Aorta (tissue), 5 donors: Measurements from ENCODE around the gene PLXDC2. TPM values are rescaled to one million over a fixed set of nuclear protein-coding genes. Genes with fewer than 3 reads are reported as not detected.
"Not testable (repeated sequence)": the region's sequence is repeated elsewhere in the genome, so short reads cannot be mapped to it uniquely, and the experiment has no call there.

Source experiments
- ATAC-seq: fragments of 200-7000 bp; cut with Tn5 transposase; one replicate; pipeline ENCODE4 v1.9.1; 2022; ENCODE audit warnings: moderate library complexity; ENCODE audit not compliant: low FRiP score
- DNase-seq, 2 donors: peaks; one replicate each; pipeline ENCODE4 v3.0.0-alpha.2; 2020
- H3K27ac ChIP-seq, 2 donors: one replicate each; pipeline ENCODE4 v1.5.1; 2013; ENCODE audit warnings: low read length in 2 of 2, mild to moderate bottlenecking in 2 of 2, moderate library complexity in 2 of 2, control low read depth in 1 of 2, inconsistent platforms in 1 of 2, low read depth in 1 of 2
- H3K27me3 ChIP-seq, 2 donors: one replicate each; pipeline ENCODE4 v1.6.1; 2013; ENCODE audit warnings: control low read depth in 1 of 2, low read length in 1 of 2, mild to moderate bottlenecking in 1 of 2, moderate library complexity in 1 of 2; ENCODE audit not compliant: insufficient read depth in 2 of 2, control insufficient read depth in 1 of 2
- H3K36me3 ChIP-seq, 2 donors: one replicate each; pipeline ENCODE4 v1.6.1; 2013; ENCODE audit warnings: control low read depth in 1 of 2, low read length in 1 of 2, mild to moderate bottlenecking in 1 of 2; ENCODE audit not compliant: insufficient read depth in 2 of 2, control insufficient read depth in 1 of 2
- H3K4me1 ChIP-seq, 2 donors: one replicate each; pipeline ENCODE4 v1.6.1; 2013; ENCODE audit warnings: low read length in 2 of 2, control low read depth in 1 of 2, mild to moderate bottlenecking in 1 of 2, moderate library complexity in 1 of 2; ENCODE audit not compliant: insufficient read depth in 2 of 2, control insufficient read depth in 1 of 2
- H3K4me3 ChIP-seq, 2 donors: one replicate each; pipeline ENCODE4 v1.5.1; 2013; ENCODE audit warnings: low read length in 2 of 2, control low read depth in 1 of 2, mild to moderate bottlenecking in 1 of 2
- H3K9me3 ChIP-seq: one replicate; pipeline ENCODE4 v1.6.1; 2013; ENCODE audit warnings: mild to moderate bottlenecking, low read length; ENCODE audit not compliant: control insufficient read depth
- WGBS, 2 donors: extraction: QIAGEN DNeasy Blood & Tissue Kit; methylation state at CpG; one replicate each; pipeline ENCODE4 v1.1.7; 2013; 5-methylcytosine and 5-hydroxymethylcytosine counted together
- intact Hi-C, 2 donors: fragments of 100-400 bp; cut with DNase I; formaldehyde crosslinking; loops; one replicate each; pipeline versions ENCODE4 v1.14.2 to v1.15.0; 2022
- polyA plus RNA-seq, 2 donors: library from polyadenylated mRNA; stranded (reverse); fragments of 200-250 nt; gene quantifications; one replicate each; pipeline ENCODE4 v1.2.3, GENCODE V29; 2013
- total RNA-seq, 2 donors: library from RNA; stranded (reverse); fragmentation: NEBNext Ultra II Directional; extraction: Animal tissue kit (Norgen Biotek cat#: 25700); gene quantifications; one replicate each; pipeline ENCODE4 v1.2.1, GENCODE V29; 2021
- donor health status: healthy with polysubstance abuse.
- donor health status: Bipolar disorder and iron deficiency.
- donor health status: DM: no; HTN: no; CAD: no.
- donor health status: DM: no; HTN: no; CAD: no.
- donor health status: DM: yes; HTN: yes; CAD: no.

The PLXDC2 gene
- total and polyA plus RNA-seq, 4 donors: 14.7 to 155 (median 57.4) TPM

DNA sequence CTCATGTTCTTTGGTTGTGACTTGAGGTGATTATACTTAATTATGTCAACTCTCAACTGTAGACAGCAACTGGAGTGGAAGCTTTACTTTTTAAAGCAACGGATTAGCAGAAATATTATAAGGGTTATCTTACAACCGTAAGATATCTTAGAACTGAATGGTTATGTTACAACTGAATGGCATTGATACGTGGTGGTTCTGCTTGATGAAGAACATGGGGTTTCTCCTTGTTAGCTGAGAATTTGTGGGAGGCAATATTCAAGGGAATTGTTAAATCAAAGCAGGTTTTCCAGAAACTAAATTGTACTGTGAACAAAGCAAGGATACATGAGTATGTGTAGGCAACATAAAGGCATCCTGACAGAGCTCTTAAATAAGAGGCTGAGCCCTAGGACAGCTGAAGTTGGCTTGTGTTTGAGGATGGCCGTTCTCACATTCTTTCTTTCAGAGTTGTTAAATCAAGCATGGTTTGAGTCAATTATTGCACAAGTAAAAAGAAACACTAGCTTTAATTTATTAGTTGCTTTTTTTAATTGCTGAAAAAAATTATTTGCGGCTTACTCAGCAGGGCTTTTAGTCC, 350.0 kb downstream of the PLXDC2 start:
- 86 to 88% methylated on average over 5 of the region's 5 CpGs for WGBS, 2 donors
- H3K36me3 ChIP-seq: peaks cover 0 to 5% of the 10 kb centered on the region in 2 donors
- no peak for DNase-seq
- H3K9me3 ChIP-seq: no peaks in the 10 kb centered on the region
- intact Hi-C loops: no loop called here
- no peak overlapping the region for H3K4me3 ChIP-seq
- no peak overlapping the region for H3K27ac ChIP-seq
- ATAC-seq: no peak
- no peaks in the 10 kb centered on the region for H3K27me3 ChIP-seq
- no peaks in the 10 kb centered on the region for H3K4me1 ChIP-seq

DNA sequence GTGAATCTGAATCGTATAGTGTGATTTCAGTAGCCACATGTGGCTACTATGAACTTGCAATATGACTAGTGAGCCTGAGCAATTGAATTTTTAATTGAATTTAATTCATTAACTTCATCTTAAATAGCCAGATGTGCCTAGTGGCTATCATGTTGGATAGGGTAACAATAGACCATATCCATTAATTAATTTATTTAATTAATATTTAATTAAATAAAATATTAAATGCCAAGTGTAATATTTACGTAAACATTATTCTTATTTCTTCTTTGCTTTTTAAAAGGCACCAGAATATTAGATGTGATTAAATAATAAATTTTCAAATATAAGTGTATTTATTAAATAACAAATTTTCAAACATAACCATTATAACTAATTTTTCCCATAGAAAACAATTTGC, 354.4 kb downstream of the PLXDC2 start:
- no peak overlapping the region for H3K27ac ChIP-seq

GRCh38 chr10:20173046-20173445, 356.8 kb downstream of the PLXDC2 start:
- WGBS, 2 donors: 90% methylated on average over 3 of the region's 3 CpGs
- peaks cover 0 to 2% of the 10 kb centered on the region in 2 donors for H3K4me1 ChIP-seq

More for the DNA sequence above, 354.4 kb downstream of the PLXDC2 start:
- Histone ChIP-seq H3K36me3 (no peaks in the 10 kb centered on the region), H3K4me1 (peaks cover 0 to 2% of the 10 kb centered on the region in 2 donors), H3K9me3 (no peaks in the 10 kb centered on the region), H3K27me3 (no peaks in the 10 kb centered on the region), H3K4me3 (no peak overlapping the region)
- no peak for ATAC-seq
- DNase-seq: no peak
- intact Hi-C loops: no loop called here
- 93 to 97% methylated on average over 2 of the region's 2 CpGs for WGBS, 2 donors

DNA sequence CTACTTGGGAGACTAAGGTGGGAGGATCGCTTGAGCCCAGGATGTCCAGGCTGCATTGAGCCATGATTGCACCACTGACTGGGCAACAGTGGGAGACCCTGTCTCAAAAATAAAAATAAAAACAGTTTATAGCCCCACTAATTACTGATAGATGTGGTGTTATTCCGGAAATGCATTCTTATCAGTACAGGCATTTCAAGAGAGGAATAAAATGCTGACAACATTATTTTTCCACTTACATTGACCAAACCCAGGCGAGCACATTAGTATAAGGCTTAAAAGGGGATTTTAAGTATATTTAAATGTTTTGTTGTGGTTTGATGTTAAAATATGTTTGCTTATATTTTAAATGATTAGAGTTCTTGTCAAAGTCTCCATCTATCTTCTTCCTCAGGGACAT, 359.5 kb downstream of the PLXDC2 start:
- Histone ChIP-seq H3K9me3 (no peaks in the 10 kb centered on the region), H3K4me1 (peaks cover 0 to 2% of the 10 kb centered on the region in 2 donors), H3K4me3 (no peak overlapping the region), H3K27me3 (no peaks in the 10 kb centered on the region), H3K27ac (no peak overlapping the region), H3K36me3 (no peaks in the 10 kb centered on the region)
- DNase-seq (no peak), ATAC-seq (no peak)
- 67 to 86% methylated on average over 3 of the region's 3 CpGs for WGBS, 2 donors
- intact Hi-C loops: no loop called here

More at GRCh38 chr10:20173046-20173445, 356.8 kb downstream of the PLXDC2 start:
- Histone ChIP-seq H3K4me3 (no peak overlapping the region), H3K27ac (no peak overlapping the region), H3K36me3 (no peaks in the 10 kb centered on the region), H3K27me3 (no peaks in the 10 kb centered on the region), H3K9me3 (no peaks in the 10 kb centered on the region)
- intact Hi-C loops: no loop called here
- DNase-seq (no peak), ATAC-seq (no peak)

DNA sequence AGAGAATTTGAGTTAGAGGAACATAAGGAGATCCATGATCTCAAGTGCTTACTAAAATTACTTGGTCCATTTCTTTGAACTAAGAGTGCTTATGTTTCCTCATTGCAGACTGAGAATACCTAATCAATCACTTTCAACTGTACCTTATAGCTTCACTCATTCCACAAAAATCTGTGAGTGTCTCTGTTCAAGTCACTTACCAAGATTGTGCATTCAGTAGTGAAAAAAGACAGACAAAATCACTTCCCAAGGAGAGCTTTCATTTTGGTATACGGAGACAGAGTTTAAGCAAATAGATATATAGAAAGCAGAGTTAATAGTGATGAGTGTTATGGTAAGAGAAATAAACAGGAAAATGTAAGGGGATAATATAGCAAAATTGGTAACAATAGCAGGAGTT, 364.5 kb downstream of the PLXDC2 start:
- WGBS, 2 donors: 97% methylated on average over 1 of the region's 1 CpG
- Histone ChIP-seq H3K27me3 (no peaks in the 10 kb centered on the region), H3K4me1 (no peaks in the 10 kb centered on the region), H3K9me3 (no peaks in the 10 kb centered on the region), H3K27ac (no peak overlapping the region), H3K36me3 (no peaks in the 10 kb centered on the region), H3K4me3 (no peak overlapping the region)
- DNase-seq: no peak
- no peak for ATAC-seq
- intact Hi-C loops: no loop called here

- Histone ChIP-seq H3K27me3 (no peaks in the 10 kb centered on the region), H3K27ac (no peak overlapping the region), H3K36me3 (no peaks in the 10 kb centered on the region), H3K4me1 (no peaks in the 10 kb centered on the region), H3K4me3 (no peak overlapping the region), H3K9me3 (no peaks in the 10 kb centered on the region)
- intact Hi-C loops: no loop called here
- DNase-seq: no peak
- ATAC-seq: no peak
- WGBS, 2 donors: 74 to 76% methylated on average over 5 of the region's 5 CpGs
Observed at GRCh38 chr10:20181434-20181833, 365.2 kb downstream of the PLXDC2 start.

GRCh38 chr10:20185116-20185515, 368.9 kb downstream of the PLXDC2 start:
- Histone ChIP-seq H3K9me3 (no peaks in the 10 kb centered on the region), H3K27me3 (no peaks in the 10 kb centered on the region), H3K4me3 (no peak overlapping the region), H3K27ac (no peak overlapping the region), H3K36me3 (no peaks in the 10 kb centered on the region), H3K4me1 (no peaks in the 10 kb centered on the region)
- DNase-seq (no peak), ATAC-seq (no peak)
- intact Hi-C loops: no loop called here

GRCh38 chr10:20191392-20191791, 375.2 kb downstream of the PLXDC2 start:
- H3K4me1 ChIP-seq, intact Hi-C loops, H3K36me3 ChIP-seq, H3K9me3 ChIP-seq, DNase-seq, ATAC-seq, H3K27me3 ChIP-seq, H3K4me3 ChIP-seq, H3K27ac ChIP-seq: not testable (repeated sequence)
- 64% methylated on average over 2 to 3 of the region's 3 CpGs for WGBS, 2 donors

- intact Hi-C loops: no loop called here
- 86 to 90% methylated on average over 6 of the region's 6 CpGs for WGBS, 2 donors
- no peak overlapping the region for H3K27ac ChIP-seq
- no peaks in the 10 kb centered on the region for H3K9me3 ChIP-seq
- H3K4me1 ChIP-seq: peaks cover 2 to 3% of the 10 kb centered on the region in 2 donors
- no peak overlapping the region for H3K4me3 ChIP-seq
- ATAC-seq (no peak), DNase-seq (no peak)
- no peaks in the 10 kb centered on the region for H3K27me3 ChIP-seq
- H3K36me3 ChIP-seq: no peaks in the 10 kb centered on the region
Observed at GRCh38 chr10:20195076-20195475, 378.8 kb downstream of the PLXDC2 start.
